Activated CD4-positive, alpha-beta T cell treated with anti-CD3 and anti-CD28 coated beads, Interleukin-2, amount 50 U/mL, for 1 hour (primary cell): Measurements from ENCODE around the gene ZDHHC1.

ENCODE experiments used
- DNase-seq: peaks from one replicate; pipeline ENCODE4 v3.0.0-alpha.2; 2020

Gene ZDHHC1

DNA sequence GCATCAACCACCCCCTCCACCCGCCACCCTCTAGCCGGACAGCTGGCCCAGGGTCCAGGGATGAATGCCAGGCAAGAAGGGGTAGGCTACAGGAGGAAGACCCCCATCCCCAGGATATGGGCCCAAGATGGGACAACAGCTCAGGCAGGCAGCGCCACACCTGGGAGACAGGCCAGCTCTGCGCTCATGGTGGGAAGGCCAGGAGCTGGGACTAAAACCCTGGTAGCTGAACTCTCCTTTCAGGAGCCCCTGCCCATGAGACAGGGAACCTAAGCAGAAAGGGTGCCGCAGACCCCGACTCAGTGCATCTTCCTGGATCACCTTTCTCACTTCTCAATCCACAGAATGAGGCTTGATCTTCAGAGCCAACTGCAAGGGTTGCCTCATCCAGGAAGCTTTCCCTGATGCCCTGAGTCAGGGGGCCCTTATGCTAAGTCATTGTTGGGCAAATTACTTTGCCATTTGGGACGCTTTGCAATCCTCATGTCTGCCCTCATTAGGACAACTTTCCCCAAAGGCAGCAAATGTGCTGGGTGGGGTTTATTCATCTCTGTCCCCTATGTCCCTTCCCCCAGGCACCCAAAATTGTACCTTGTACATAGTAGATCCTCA lies 9.0 kb downstream of the ZDHHC1 start:
- DNase-seq, result no peak

GRCh38 chr16:67406111-67406971 lies 9.9 kb downstream of the ZDHHC1 start:
- DNase-seq, result no peak

DNA sequence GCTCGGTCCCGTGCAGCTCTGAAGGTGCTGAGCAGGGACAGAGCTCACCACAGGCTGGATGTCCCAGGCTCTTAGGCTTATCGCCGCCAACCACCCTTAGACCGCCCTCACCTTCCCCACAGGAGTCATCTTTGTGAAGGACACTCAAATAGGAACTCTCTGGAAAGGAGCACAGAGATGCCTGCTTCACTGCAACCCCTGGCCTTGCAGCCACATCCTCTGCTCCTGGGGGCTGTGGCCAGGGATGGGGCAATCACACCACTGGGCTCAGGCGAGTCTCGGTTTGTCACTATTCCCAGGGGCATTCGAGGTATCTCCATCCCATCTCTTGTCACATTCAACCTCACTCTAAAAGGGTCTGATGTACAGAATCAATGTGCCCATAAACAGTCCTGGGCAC lies 10.9 kb downstream of the ZDHHC1 start:
- no peak for DNase-seq

- no peak for DNase-seq
Observed at GRCh38 chr16:67404740-67405226, 11.5 kb downstream of the ZDHHC1 start.

DNA sequence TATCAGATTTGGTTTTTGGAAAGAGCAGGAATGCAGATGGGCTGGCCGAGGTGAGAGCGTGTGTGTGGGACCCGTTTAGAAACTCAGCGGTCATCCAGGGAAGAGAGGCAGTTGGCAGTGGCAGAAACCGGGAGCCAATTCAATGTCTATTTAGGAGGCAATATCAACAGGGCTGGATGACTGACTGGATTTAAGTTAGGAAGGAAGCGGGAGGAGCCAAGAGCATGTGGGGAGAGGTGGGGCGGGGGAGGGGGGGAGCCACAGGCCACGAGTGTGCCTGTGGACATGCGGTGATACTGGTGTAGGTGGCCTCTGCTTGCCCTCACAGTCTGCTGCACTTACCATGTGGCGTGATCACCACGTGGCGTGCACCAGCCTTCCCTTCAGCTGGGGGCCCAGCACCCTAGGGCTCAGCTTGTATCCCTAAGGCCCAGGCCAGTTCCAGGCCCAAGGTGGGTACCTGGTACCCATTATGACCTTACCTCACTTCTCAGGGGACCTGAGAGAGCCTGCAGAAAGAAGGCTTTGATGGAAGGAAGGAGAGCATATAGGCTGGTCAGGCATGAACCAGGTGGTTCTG lies 12.2 kb downstream of the ZDHHC1 start:
- DNase-seq, result no peak

- no peak for DNase-seq
Observed at GRCh38 chr16:67400901-67401300, 15.4 kb downstream of the ZDHHC1 start.

DNA sequence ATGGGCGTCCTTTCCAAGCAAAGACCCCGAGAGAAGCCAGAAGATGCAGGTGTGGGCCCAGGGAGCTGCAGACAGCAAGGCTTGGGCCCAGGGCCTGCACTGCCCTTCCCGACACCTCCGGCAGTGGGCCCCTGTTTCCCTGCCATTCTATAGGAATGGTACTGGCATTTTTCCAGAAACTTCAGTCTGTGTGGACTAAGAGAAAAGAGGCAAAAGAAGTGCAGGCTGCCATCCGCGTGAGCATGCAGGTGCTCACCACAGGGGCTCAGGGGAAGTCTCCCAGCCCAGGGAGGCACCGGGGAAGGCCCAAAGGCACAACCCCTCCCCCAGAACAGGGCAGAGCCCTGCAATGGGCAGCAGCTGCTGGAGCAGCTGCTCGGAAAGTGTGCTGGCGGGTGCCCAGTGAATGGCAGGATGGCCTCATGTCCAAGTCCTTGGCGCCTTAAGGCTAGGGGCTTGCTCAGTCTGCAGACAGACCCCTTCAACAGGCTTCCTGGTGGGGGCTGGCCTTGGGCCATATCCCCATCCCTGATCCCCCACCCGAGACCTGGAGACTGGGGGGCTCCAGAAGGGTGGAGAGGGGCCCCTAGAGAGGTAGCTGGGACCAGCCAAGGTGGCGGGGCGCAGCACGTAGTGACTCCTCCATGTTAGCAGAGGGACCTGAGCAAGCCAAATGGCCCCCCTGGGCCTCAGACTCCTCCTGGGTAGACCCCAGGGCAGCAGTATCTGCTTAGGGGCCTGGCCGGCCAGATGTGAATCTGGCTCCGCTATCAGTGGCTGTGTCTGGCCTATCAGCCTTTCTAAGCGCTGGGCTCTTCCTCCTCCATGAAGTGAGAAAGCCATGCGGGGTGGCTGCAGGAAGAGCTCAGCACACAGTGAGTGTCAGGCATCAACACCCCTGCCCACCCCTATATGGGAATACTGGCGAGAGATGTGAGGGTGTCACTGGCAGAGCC lies 16.2 kb downstream of the ZDHHC1 start:
- DNase-seq, result no peak

DNA sequence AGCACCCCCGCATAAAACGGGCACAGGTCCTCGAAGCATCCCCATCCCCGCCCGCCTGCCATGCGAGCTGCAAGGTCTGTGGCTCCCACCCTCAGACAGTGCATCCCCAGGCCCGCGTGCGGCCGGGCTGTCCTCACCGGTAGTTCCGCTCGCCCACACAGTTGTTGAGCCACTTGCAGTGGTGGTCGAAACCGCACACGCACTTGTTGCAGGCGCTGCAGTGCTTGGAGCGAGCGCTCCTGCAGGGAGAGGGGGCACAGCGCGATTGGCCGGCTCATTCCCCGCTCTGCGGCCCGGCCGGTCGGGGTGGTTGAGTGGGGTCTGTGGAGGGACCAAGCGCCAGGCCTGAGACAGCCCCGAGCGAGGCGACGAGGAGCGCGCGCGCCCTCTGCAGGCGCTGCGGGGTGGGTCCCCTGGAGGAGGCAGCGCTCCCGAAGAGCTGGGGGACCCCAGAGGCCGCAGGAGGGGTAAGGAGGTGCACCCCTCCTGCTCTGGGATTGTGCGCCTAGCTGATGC lies 17.0 kb downstream of the ZDHHC1 start:
- DNase-seq, result peak; percentile 30

DNA sequence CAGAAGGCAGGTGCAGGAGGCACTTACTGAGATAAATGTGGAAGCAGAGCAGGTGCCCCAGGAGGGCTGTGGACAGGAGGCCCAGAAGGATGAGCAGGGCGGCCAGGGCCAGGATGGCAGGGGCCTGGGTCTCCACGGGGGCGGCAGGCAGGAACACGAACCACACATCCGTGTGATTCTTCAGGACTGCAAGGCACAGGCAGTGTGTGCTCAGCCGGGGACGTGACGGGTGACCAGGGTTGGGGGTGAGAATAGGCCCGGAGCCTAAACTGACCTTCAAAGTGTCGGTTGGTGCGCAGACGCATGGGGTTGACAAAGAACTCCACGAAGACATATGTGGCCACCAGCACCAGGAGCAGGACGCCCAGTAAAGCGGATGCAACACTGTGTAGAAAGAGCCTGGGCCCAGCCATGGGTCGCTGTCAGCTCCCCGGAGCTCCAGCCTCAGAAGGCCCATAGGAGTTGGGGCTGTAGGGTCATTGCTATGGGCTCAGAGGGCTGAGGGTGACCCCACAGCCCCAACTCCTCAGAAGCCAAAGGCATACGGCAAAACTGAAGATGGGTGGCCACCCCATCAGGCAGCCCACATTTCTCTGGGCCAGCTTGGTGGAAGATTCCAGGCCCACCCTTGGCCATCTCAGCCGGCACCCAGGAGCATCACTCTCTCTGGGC lies 17.6 kb downstream of the ZDHHC1 start:
- DNase-seq, result no peak

DNA sequence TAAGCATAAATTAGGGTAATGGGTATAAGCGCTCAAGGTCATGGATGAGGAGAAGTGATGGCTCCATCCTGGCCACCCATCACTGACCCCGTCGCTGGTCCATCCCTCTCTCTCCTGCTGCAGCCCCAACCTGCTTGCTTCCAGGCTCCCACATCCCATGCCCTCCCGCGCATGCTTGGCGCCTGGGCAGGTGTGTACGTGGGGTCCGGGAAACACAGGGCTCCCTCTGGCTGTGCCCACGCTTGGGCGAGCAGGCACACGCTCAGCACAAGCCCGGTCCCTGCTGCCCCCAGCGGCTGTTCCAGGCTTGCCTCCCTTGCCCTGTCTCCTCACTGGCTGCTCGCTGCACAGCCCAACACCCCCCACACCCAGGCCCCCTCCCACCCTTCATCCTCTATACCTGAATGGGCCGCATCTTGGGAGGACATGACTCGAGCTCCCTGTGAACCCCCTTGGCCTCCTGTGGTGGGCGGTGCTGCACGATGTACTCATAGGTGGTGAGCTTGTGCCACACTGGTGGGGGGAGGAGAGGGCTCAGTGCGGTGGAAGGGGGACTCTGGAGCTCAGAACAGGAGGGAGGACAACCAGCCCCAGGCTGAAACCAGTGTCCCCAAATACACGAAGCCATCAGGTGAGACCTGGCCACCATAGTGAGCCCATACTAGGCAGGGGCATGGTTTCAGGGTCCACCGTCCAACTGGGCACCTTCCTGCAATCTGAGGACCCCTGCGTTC lies 18.3 kb downstream of the ZDHHC1 start:
- no peak for DNase-seq

DNA sequence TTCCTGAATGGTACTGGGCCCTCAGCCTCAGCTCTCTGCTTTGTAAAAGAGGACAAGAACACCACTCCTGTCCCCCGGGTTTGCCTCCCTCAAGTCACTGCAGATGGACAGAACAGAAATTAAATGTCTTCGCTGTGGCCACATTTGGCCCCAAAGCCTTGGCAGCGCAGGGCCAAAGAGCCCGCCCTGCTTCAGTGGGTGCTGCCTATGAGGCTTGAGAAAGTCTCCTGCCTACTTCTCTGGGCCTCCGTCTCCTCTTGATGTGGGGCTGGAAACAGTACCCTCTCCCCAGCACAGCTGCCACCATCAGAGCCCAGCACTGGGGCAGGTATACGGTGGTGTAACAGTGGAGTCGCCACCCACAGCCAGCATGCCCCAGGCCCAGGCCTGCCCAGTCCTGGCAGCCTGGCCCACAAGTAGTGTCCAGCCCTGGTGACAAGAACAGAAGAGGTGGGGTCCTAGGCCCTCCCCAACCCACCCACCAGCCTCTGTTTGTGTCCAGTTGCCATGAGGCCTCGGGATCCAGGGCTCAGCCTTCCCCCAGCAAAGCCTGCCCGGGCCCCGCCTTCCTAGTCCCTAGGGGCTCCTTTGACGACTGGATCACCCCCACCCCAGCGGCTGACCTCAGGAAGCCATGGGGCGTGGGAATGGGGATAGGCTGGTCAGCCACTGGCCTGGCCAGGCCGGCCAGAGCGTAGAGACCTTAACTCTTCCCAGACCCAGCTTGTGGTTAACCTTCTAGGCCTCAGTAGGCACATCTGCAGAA lies 19.1 kb downstream of the ZDHHC1 start:
- DNase-seq, result no peak

GRCh38 chr16:67396159-67397035 lies 19.9 kb downstream of the ZDHHC1 start:
- DNase-seq, result no peak

GRCh38 chr16:67395458-67396158 lies 20.7 kb downstream of the ZDHHC1 start:
- no peak for DNase-seq

GRCh38 chr16:67395105-67395457 lies 21.2 kb downstream of the ZDHHC1 start:
- DNase-seq, result no peak

GRCh38 chr16:67394155-67395104 lies 21.8 kb downstream of the ZDHHC1 start:
- DNase-seq, result no peak

DNA sequence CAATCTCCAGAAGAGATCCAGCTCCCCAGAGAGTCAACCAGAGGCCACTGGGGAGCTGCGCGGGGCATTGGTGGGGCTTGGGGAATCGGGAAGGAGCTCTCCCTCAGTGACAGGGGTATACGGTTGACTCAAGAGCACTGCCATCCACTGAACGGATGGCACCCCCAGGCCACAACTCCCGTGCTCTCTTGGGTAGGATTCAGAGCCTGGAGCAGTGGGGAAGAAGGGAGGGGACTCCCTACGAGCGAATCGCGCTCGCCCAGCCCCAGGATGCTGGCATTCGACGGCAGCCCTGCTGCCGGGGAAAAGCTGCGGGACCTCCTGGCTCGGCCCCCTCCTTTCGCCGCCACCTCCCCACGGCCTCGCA lies 22.5 kb downstream of the ZDHHC1 start:
- no peak for DNase-seq

- DNase-seq, result peak; percentile 28
Observed at GRCh38 chr16:67393111-67393787, 23.0 kb downstream of the ZDHHC1 start, which contains the start of gene TPPP3. TPPP3 (minus strand) TSS chr16:67393498; CDS start chr16:67391111, 2,387 bp downstream.
